SK-N-SH (cell line): ENCODE measurements around the gene RAG2. TPM values are rescaled to one million over a fixed set of nuclear protein-coding genes. Genes with fewer than 3 reads are reported as not detected.

Source experiments
- CTCF ChIA-PET: fragments of 300-600, 350-600 bp; formaldehyde crosslinking; extraction: SDS; loops from one replicate; lab custom pipeline; 2021; lab: Yijun Ruan, JAX
- POLR2A ChIA-PET: fragments of 350-600 bp; sonication (Branson Sonifier 250); formaldehyde crosslinking; extraction: SDS; loops from one replicate; lab custom pipeline; 2020; ENCODE audit warnings: antibody characterized with exemption, inconsistent platforms; lab: Yijun Ruan, JAX
- DNase-seq: peaks from one replicate; pipeline ENCODE4 v3.0.0; 2012
- H2AFZ ChIP-seq: fragments of 200-600 bp; sonication (generic); 2 replicates; pipeline ENCODE4 v1.8.1; 2016; ENCODE audit warnings: antibody characterized with exemption, mild to moderate bottlenecking, low read depth
- H3F3A ChIP-seq: fragments of 200-600 bp; sonication (generic); replicated peaks from 2 replicates; pipeline ENCODE3; 2016; ENCODE audit warnings: antibody characterized with exemption, mild to moderate bottlenecking; ENCODE audit not compliant: insufficient read depth
- H3K27ac ChIP-seq, 2 experiments: fragments of 200-500 bp in 1 of 2; fragments of 200-600 bp in 1 of 2; sonication (Bioruptor generic) in 1 of 2; sonication (generic), shearing (Covaris generic) in 1 of 2; 2 replicates each; pipeline versions ENCODE4 v1.5.1 to v1.6.1; 2014 to 2016; ENCODE audit warnings: low read depth in 2 of 2, inconsistent platforms in 1 of 2, low read length in 1 of 2, mild to moderate bottlenecking in 1 of 2, mixed read lengths in 1 of 2
- H3K27me3 ChIP-seq: fragments of 200-600 bp; sonication (generic), shearing (Covaris generic); 2 replicates; pipeline ENCODE4 v1.6.1; 2016; ENCODE audit warnings: mixed run types; ENCODE audit not compliant: insufficient read depth
- H3K36me3 ChIP-seq, 2 experiments: fragments of 200-500 bp in 1 of 2; fragments of 200-600 bp in 1 of 2; sonication (Bioruptor generic) in 1 of 2; sonication (generic) in 1 of 2; replicated peaks in 1 of 2; 2 replicates each; pipeline versions ENCODE3 to v1.5.1; 2014 to 2016; ENCODE audit warnings: low read length in 1 of 2, mild to moderate bottlenecking in 1 of 2; ENCODE audit not compliant: insufficient read depth in 2 of 2, control insufficient read depth in 1 of 2
- H3K4me1 ChIP-seq, 2 experiments: fragments of 200-500 bp in 1 of 2; fragments of 200-600 bp in 1 of 2; sonication (Bioruptor generic) in 1 of 2; sonication (generic), shearing (Covaris generic) in 1 of 2; 2 replicates each; pipeline versions ENCODE4 v1.5.1 to v1.6.1; 2014 to 2016; ENCODE audit warnings: low read depth in 1 of 2, low read length in 1 of 2, mixed run types in 1 of 2; ENCODE audit not compliant: insufficient read depth in 2 of 2, control insufficient read depth in 1 of 2
- H3K4me2 ChIP-seq: fragments of 200-600 bp; sonication (generic), shearing (Covaris generic); 2 replicates; pipeline ENCODE4 v1.6.1; 2017; ENCODE audit warnings: mixed run types
- H3K4me3 ChIP-seq, 2 experiments: fragments of 200-500 bp in 1 of 2; fragments of 200-600 bp in 1 of 2; sonication (Bioruptor generic) in 1 of 2; sonication (generic), shearing (Covaris generic) in 1 of 2; 2 replicates each; pipeline versions ENCODE4 v1.5.1 to v1.8.1; 2014 to 2016; ENCODE audit warnings: low read depth in 2 of 2, inconsistent platforms in 1 of 2, low read length in 1 of 2, mild to moderate bottlenecking in 1 of 2, mixed read lengths in 1 of 2, moderate library complexity in 1 of 2
- H3K79me2 ChIP-seq: fragments of 200-600 bp; sonication (generic); 2 replicates; pipeline ENCODE4 v1.8.1; 2017; ENCODE audit warnings: mild to moderate bottlenecking; ENCODE audit not compliant: insufficient read depth
- H3K9ac ChIP-seq: fragments of 200-600 bp; sonication (generic); 2 replicates; pipeline ENCODE4 v1.6.1; 2017; ENCODE audit warnings: mixed run types
- H3K9me2 ChIP-seq: fragments of 200-600 bp; sonication (generic); 2 replicates; pipeline ENCODE4 v1.6.1; 2017; ENCODE audit warnings: mixed run types
- H3K9me3 ChIP-seq: fragments of 200-600 bp; sonication (generic); 2 replicates; pipeline ENCODE4 v1.6.1; 2017; ENCODE audit warnings: mixed run types, mild to moderate bottlenecking, moderate library complexity
- H4K20me1 ChIP-seq: fragments of 200-600 bp; sonication (generic); 2 replicates; pipeline ENCODE4 v1.6.1; 2017; ENCODE audit warnings: mild to moderate bottlenecking, mixed run types; ENCODE audit not compliant: insufficient read depth
- CHD2 ChIP-seq: fragments of 150-350 bp; IDR thresholded peaks from 2 replicates; pipeline ENCODE4 v1.6.1; 2018; ENCODE audit warnings: low read length; ENCODE audit not compliant: partially characterized antibody
- FOXJ3 ChIP-seq: sonication (generic); formaldehyde crosslinking; IDR thresholded peaks from 2 replicates; pipeline ENCODE4 v1.5.1; 2020; ENCODE audit warnings: mild to moderate bottlenecking, missing genetic modification reagents
- GATA2 ChIP-seq: sonication (generic); formaldehyde crosslinking; IDR thresholded peaks from 2 replicates; pipeline ENCODE4 v1.5.0; 2020; ENCODE audit warnings: mild to moderate bottlenecking, missing genetic modification reagents
- MXI1 ChIP-seq: IDR thresholded peaks from 2 replicates; pipeline ENCODE4 v1.6.1; 2012; ENCODE audit warnings: mild to moderate bottlenecking, low read depth, low read length, improper control_type of control experiment
- NRF1 ChIP-seq: IDR thresholded peaks from 2 replicates; pipeline ENCODE4 v1.6.1; 2012; ENCODE audit warnings: low read depth, mild to moderate bottlenecking, low read length
- POLR2AphosphoS5 ChIP-seq: IDR thresholded peaks from 2 replicates; pipeline ENCODE4 v1.6.1; 2012; ENCODE audit warnings: low read depth, low read length
- RAD21 ChIP-seq: IDR thresholded peaks from 2 replicates; pipeline ENCODE4 v1.6.1; 2012; ENCODE audit warnings: mild to moderate bottlenecking, low read length
- YY1 ChIP-seq: IDR thresholded peaks from 2 replicates; pipeline ENCODE4 v1.4.0; 2012; ENCODE audit warnings: low read depth, mild to moderate bottlenecking
- WGBS: methylation state at CpG from one replicate; pipeline ENCODE4 v1.1.6; 2017; ENCODE audit warnings: low lambda C conversion rate; 5-methylcytosine and 5-hydroxymethylcytosine counted together
- polyA plus RNA-seq, 3 experiments: library from polyadenylated mRNA; depleted of rRNA; stranded (reverse); fragments of >200 nt; gene quantifications; 2 replicates each; pipeline ENCODE4 v1.2.3, GENCODE V29; 2012
- TF ChIP-seq, protein P1 (sequence below): IDR thresholded peaks from 2 replicates; pipeline ENCODE4; 2012
- TF ChIP-seq, protein P2 (sequence below): IDR thresholded peaks from 2 replicates; pipeline ENCODE4 v1.6.1; 2012; ENCODE audit warnings: mild to moderate bottlenecking, low read depth, low read length, moderate library complexity
- TF ChIP-seq, protein P3 (sequence below): fragments of 150-350 bp; IDR thresholded peaks from 2 replicates; pipeline ENCODE4 v1.6.1; 2016; ENCODE audit warnings: mild to moderate bottlenecking, low read depth, low read length
- TF ChIP-seq, protein P4 (sequence below): IDR thresholded peaks from 2 replicates; pipeline ENCODE4 v1.4.0; 2012; ENCODE audit warnings: low read depth
- TF ChIP-seq, protein P5 (sequence below): IDR thresholded peaks from 2 replicates; pipeline ENCODE4 v1.4.0; 2012; ENCODE audit warnings: low read depth, borderline replicate concordance

RAG2 gene
- polyA plus RNA-seq, 1 of the 3 experiments (the other 2 are of a cell fraction), result 0.15 TPM

DNA sequence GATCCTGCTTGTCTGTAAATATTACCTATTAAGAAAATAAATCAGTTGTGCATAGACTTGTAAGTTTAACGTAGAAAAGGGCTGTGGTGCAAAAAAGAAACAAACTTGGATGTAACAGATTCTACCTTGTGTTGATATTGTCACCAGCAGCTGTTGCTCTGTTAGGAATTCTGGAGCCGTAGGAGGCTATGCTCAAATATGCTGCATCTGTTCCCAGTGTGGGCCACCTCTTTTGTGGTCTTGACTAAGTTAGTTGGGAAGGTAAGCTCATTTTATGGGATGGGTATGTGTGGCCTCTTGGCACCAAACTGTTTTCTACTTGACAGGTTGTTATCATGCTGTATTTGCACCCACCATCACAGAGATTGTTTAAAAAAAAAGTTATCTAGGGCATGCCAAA, 29.4 kb upstream of the RAG2 start:
- ChIA-PET POLR2A (interaction anchor here (2.0 kb wide), 1 partner anchor 63 kb away, joined by 16 read pairs; no protein-coding TSS in a partner anchor), CTCF (interaction anchor here (1.0 to 4.6 kb wide), 13 partner anchors 8 to 135 kb away, joined by 3 to 49 read pairs (median 5); no protein-coding TSS in a partner anchor)
- no peak for TF ChIP-seq RAD21
- TF ChIP-seq, protein P1, sequence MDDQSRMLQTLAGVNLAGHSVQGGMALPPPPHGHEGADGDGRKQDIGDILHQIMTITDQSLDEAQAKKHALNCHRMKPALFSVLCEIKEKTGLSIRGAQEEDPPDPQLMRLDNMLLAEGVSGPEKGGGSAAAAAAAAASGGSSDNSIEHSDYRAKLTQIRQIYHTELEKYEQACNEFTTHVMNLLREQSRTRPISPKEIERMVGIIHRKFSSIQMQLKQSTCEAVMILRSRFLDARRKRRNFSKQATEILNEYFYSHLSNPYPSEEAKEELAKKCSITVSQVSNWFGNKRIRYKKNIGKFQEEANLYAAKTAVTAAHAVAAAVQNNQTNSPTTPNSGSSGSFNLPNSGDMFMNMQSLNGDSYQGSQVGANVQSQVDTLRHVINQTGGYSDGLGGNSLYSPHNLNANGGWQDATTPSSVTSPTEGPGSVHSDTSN, result no peak
- TF ChIP-seq, protein P2, sequence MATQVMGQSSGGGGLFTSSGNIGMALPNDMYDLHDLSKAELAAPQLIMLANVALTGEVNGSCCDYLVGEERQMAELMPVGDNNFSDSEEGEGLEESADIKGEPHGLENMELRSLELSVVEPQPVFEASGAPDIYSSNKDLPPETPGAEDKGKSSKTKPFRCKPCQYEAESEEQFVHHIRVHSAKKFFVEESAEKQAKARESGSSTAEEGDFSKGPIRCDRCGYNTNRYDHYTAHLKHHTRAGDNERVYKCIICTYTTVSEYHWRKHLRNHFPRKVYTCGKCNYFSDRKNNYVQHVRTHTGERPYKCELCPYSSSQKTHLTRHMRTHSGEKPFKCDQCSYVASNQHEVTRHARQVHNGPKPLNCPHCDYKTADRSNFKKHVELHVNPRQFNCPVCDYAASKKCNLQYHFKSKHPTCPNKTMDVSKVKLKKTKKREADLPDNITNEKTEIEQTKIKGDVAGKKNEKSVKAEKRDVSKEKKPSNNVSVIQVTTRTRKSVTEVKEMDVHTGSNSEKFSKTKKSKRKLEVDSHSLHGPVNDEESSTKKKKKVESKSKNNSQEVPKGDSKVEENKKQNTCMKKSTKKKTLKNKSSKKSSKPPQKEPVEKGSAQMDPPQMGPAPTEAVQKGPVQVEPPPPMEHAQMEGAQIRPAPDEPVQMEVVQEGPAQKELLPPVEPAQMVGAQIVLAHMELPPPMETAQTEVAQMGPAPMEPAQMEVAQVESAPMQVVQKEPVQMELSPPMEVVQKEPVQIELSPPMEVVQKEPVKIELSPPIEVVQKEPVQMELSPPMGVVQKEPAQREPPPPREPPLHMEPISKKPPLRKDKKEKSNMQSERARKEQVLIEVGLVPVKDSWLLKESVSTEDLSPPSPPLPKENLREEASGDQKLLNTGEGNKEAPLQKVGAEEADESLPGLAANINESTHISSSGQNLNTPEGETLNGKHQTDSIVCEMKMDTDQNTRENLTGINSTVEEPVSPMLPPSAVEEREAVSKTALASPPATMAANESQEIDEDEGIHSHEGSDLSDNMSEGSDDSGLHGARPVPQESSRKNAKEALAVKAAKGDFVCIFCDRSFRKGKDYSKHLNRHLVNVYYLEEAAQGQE, result no peak
- TF ChIP-seq, protein P3, sequence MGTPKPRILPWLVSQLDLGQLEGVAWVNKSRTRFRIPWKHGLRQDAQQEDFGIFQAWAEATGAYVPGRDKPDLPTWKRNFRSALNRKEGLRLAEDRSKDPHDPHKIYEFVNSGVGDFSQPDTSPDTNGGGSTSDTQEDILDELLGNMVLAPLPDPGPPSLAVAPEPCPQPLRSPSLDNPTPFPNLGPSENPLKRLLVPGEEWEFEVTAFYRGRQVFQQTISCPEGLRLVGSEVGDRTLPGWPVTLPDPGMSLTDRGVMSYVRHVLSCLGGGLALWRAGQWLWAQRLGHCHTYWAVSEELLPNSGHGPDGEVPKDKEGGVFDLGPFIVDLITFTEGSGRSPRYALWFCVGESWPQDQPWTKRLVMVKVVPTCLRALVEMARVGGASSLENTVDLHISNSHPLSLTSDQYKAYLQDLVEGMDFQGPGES, result no peak
- TF ChIP-seq, protein P4, sequence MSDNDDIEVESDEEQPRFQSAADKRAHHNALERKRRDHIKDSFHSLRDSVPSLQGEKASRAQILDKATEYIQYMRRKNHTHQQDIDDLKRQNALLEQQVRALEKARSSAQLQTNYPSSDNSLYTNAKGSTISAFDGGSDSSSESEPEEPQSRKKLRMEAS, result no peak
- TF ChIP-seq FOXJ3 (CRISPR knock-in tag), result no peak
- TF ChIP-seq YY1, result no peak
- no peak for TF ChIP-seq POLR2AphosphoS5
- TF ChIP-seq, protein P5, sequence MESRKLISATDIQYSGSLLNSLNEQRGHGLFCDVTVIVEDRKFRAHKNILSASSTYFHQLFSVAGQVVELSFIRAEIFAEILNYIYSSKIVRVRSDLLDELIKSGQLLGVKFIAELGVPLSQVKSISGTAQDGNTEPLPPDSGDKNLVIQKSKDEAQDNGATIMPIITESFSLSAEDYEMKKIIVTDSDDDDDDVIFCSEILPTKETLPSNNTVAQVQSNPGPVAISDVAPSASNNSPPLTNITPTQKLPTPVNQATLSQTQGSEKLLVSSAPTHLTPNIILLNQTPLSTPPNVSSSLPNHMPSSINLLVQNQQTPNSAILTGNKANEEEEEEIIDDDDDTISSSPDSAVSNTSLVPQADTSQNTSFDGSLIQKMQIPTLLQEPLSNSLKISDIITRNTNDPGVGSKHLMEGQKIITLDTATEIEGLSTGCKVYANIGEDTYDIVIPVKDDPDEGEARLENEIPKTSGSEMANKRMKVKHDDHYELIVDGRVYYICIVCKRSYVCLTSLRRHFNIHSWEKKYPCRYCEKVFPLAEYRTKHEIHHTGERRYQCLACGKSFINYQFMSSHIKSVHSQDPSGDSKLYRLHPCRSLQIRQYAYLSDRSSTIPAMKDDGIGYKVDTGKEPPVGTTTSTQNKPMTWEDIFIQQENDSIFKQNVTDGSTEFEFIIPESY, result no peak
- no peak for TF ChIP-seq GATA2 (CRISPR knock-in tag)
- no peak for TF ChIP-seq CHD2
- TF ChIP-seq NRF1, result no peak
- no peak for TF ChIP-seq MXI1
- Histone ChIP-seq H3K9me3 (no peaks in the 10 kb centered on the region), H3K27me3 (no peaks in the 10 kb centered on the region), H3K9ac (no peak overlapping the region), H4K20me1 (no peaks in the 10 kb centered on the region), H3K4me1 (peaks cover 0 to 44% of the 10 kb centered on the region in 2 experiments; a peak in 2 of 4 replicates), H3K79me2 (no peaks in the 10 kb centered on the region), H3K4me2 (no peak overlapping the region), H3K4me3 (no peak overlapping the region), H3K9me2 (no peaks in the 10 kb centered on the region), H3F3A (no peaks in the 10 kb centered on the region), H2AFZ (no peak overlapping the region), H3K27ac (peak overlapping the region in 1 of 2 experiments; percentile 99; a peak in 2 of 4 replicates), H3K36me3 (peaks cover 0 to 2% of the 10 kb centered on the region in 2 experiments)
- no peak for DNase-seq
- 87% methylated on average over 2 of the region's 2 CpGs for WGBS
